Suprapubic skin (tissue), 4 donors: ENCODE results near the gene CPXM1. TPM values are rescaled to one million over a fixed set of nuclear protein-coding genes. Genes with fewer than 3 reads are reported as not detected.
A peak's percentile ranks its signal among the peaks of the same experiment; 100 is the strongest.

Experiments used
- DNase-seq, 2 donors: peaks; one replicate each; pipeline ENCODE4 v3.0.0-alpha.2; 2019; ENCODE audit warnings: low spot score in 2 of 2
- H3K27ac ChIP-seq: fragments of 200-600 bp; sonication (generic); one replicate; pipeline ENCODE4 v1.5.1; 2019
- H3K27me3 ChIP-seq: fragments of 200-600 bp; sonication (generic); one replicate; pipeline ENCODE4 v1.5.1; 2019
- H3K36me3 ChIP-seq: fragments of 200-600 bp; sonication (generic); one replicate; pipeline ENCODE4 v1.5.1; 2019
- H3K4me1 ChIP-seq: fragments of 200-600 bp; sonication (generic); one replicate; pipeline ENCODE4 v1.5.1; 2019
- H3K4me3 ChIP-seq: fragments of 200-600 bp; sonication (generic); one replicate; pipeline ENCODE4 v1.5.1; 2019; ENCODE audit warnings: mild to moderate bottlenecking
- H3K9me3 ChIP-seq: fragments of 200-600 bp; sonication (generic); one replicate; pipeline ENCODE4 v1.5.1; 2019
- EP300 ChIP-seq: sonication (generic); formaldehyde crosslinking; IDR thresholded peaks from one replicate; pipeline ENCODE4 v1.6.1; 2017; ENCODE audit warnings: antibody characterized with exemption
- POLR2A ChIP-seq, 2 donors: fragments of 450-650 bp; IDR thresholded peaks; one replicate each; pipeline ENCODE4 v1.6.1; 2017; ENCODE audit warnings: antibody characterized with exemption in 2 of 2, mild to moderate bottlenecking in 2 of 2, moderate library complexity in 2 of 2
- POLR2AphosphoS5 ChIP-seq, 3 donors: sonication (generic); formaldehyde crosslinking; IDR thresholded peaks; one replicate each; pipeline ENCODE4 v1.6.1; 2017; ENCODE audit warnings: antibody characterized with exemption in 3 of 3
- WGBS: methylation state at CpG from one replicate; pipeline ENCODE4 v1.1.5; 2018; 5-methylcytosine and 5-hydroxymethylcytosine counted together
- total RNA-seq, 4 donors: library from RNA; depleted of rRNA; stranded (reverse); fragments of >200 nt; gene quantifications; one replicate each; pipeline ENCODE4 v1.1.0, GENCODE V29; 2016
- TF ChIP-seq, protein P1 (sequence below), 2 donors: fragments of 200-600 bp in 1 of 2; fragments of 450-650 bp in 1 of 2; sonication (generic) in 1 of 2; IDR thresholded peaks; one replicate each; pipeline ENCODE4 v1.5.1; 2016 to 2019; ENCODE audit warnings: antibody characterized with exemption in 2 of 2, mild to moderate bottlenecking in 1 of 2, moderate library complexity in 1 of 2

Gene CPXM1
- total RNA-seq, 4 donors from 2014 or later = 1.5 to 5.1 (median 3.2) TPM

DNA sequence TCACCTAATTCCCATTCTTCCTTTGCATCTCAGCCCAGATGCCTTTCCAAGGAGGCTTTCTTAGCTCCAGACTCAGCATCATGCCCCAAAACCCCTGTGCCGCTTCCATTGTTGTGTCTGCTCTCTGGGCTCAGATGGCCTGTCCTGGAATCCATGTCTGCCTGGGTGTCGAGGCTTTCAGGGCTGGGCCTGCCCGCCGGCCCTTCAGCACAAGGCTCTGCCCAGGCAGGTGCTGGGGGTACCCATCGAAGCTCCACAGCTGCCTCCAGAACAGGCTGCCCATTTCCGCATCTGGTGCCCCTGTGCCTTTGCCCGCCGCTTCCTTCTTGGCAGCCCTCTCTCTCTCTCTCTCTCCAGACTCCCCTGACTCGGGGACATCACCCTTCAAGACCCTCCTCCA is 1.2 kb downstream of the CPXM1 start:
- H3K27me3 ChIP-seq = peaks cover 70% of the 10 kb centered on the region
- H3K4me3 ChIP-seq = peak overlapping the region; percentile 49
- no peak for TF ChIP-seq POLR2AphosphoS5 (IDR thresholded peaks at IDR 0.05)
- no peak for TF ChIP-seq EP300
- TF ChIP-seq POLR2A (IDR thresholded peaks at IDR 0.05) = no peak
- TF ChIP-seq, protein P1, sequence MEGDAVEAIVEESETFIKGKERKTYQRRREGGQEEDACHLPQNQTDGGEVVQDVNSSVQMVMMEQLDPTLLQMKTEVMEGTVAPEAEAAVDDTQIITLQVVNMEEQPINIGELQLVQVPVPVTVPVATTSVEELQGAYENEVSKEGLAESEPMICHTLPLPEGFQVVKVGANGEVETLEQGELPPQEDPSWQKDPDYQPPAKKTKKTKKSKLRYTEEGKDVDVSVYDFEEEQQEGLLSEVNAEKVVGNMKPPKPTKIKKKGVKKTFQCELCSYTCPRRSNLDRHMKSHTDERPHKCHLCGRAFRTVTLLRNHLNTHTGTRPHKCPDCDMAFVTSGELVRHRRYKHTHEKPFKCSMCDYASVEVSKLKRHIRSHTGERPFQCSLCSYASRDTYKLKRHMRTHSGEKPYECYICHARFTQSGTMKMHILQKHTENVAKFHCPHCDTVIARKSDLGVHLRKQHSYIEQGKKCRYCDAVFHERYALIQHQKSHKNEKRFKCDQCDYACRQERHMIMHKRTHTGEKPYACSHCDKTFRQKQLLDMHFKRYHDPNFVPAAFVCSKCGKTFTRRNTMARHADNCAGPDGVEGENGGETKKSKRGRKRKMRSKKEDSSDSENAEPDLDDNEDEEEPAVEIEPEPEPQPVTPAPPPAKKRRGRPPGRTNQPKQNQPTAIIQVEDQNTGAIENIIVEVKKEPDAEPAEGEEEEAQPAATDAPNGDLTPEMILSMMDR (IDR thresholded peaks at IDR 0.05) = no peak
- H3K4me1 ChIP-seq = peaks cover 24% of the 10 kb centered on the region
- no peak overlapping the region for H3K27ac ChIP-seq
- no peaks in the 10 kb centered on the region for H3K36me3 ChIP-seq
- H3K9me3 ChIP-seq = no peaks in the 10 kb centered on the region
- 61% methylated on average over 9 of the region's 9 CpGs for WGBS
- DNase-seq = no peak

DNA sequence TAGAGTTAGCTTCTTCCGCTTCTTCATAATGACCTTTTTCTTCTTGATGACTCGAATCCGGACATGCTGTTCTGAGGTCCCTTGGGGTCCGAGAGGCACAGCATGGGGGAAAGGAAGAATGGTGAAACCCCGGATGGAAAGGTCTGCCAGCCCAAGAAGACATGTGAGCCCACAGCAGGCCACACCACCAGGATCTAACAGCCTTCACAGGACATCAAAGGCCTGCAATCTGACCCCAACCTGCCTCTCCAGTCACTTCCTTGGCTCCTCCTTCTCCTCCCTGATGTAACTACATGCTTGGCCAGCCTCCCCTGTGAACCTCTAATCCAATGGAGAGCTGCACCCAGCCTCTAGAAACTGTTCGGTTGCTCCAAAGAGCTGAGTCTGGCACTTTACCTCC is 1.6 kb downstream of the CPXM1 start:
- no peak for DNase-seq
- no peak overlapping the region for H3K27ac ChIP-seq
- H3K36me3 ChIP-seq = no peaks in the 10 kb centered on the region
- no peaks in the 10 kb centered on the region for H3K9me3 ChIP-seq
- no peak overlapping the region for H3K4me3 ChIP-seq
- peaks cover 65% of the 10 kb centered on the region for H3K27me3 ChIP-seq
- peaks cover 24% of the 10 kb centered on the region for H3K4me1 ChIP-seq
- 71% methylated on average over 6 of the region's 6 CpGs for WGBS
- TF ChIP-seq, protein P1 (IDR thresholded peaks at IDR 0.05) = no peak
- TF ChIP-seq EP300 (no peak), POLR2AphosphoS5 (IDR thresholded peaks at IDR 0.05) (no peak), POLR2A (IDR thresholded peaks at IDR 0.05) (no peak)

DNA sequence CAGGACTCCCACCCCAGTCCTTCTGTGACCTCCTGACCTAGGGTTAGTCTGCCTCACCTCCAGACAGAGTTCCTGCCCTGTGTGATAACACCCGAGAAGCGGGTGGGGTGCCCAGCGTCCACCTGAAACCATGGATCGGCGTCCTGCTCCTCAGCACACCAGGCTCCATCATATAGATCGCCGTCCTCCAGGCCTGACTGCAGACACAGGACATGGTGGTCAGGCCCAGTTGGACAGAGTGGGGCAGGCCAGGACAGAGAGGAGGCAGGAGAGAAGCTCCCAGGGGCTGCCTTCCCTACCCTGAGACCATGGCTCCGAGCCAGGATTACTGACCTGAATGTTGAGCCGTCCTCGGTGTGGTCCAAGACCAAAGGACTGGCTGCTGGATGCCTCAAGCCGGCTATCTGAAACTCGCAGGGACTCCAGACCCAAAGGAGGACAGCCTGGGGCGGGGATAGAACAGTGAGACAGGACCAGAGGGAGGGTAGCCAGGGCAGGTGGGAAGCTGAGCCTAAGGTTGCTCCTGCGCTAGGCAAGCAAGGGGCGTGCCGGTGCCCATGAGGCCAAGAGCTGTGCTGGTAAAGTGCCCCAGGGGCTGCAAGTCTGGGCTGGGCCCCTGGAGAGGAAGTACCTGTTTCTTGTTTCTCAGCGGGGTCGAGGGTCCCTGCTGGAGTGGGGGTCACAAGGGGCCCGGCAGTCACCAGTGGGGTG is 2.2 kb downstream of the CPXM1 start:
- WGBS = 72% methylated on average over 17 of the region's 19 CpGs
- H3K27ac ChIP-seq = no peak overlapping the region
- peaks cover 59% of the 10 kb centered on the region for H3K27me3 ChIP-seq
- H3K36me3 ChIP-seq = no peaks in the 10 kb centered on the region
- TF ChIP-seq, protein P1 (IDR thresholded peaks at IDR 0.05) = no peak
- TF ChIP-seq POLR2A (IDR thresholded peaks at IDR 0.05) (no peak), EP300 (no peak), POLR2AphosphoS5 (IDR thresholded peaks at IDR 0.05) (no peak)
- H3K4me3 ChIP-seq = no peak overlapping the region
- H3K9me3 ChIP-seq = no peaks in the 10 kb centered on the region
- H3K4me1 ChIP-seq = peaks cover 24% of the 10 kb centered on the region
- no peak for DNase-seq

DNA sequence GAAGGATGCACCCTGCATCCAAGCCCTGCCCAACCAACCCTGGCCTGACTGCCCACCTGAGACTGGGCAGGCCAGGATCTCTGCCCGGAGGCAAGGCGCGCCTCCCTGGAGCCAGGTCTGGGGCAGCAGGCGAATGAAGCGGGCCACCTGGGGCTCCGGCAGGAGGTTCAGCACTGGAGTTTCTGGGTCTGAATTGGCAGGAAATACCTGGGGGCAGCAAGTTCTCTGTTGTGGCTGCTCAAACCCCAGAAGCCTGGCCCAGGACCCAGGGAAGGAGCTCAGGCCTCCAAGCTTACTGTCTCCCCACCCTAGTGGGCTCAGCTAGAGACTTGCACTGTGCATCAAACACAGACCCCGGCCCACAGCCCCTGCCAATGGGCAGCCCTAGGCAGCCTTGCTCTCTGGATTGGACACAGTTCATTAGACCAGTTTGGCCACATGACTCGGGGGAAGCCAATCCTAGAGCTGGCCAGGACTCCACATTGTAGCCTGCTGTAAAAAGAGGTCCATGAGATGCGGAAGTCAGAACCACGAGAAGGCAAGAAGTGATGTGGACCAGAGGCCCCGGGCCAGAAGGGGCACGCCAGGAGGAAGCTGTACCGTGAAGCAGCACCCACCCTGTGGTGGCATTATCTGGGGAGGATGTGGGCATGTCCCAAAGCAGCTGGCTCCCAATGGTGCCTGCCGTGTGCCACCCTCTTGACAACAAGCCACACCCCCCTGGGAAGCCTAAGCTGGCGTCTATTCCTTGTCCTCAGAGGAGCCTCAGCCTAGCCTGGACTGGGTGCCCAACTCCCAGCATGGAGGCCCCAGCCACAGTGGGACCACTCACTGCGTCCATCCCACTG is 3.1 kb downstream of the CPXM1 start:
- H3K36me3 ChIP-seq = no peaks in the 10 kb centered on the region
- peaks cover 56% of the 10 kb centered on the region for H3K27me3 ChIP-seq
- H3K4me3 ChIP-seq = no peak overlapping the region
- H3K9me3 ChIP-seq = no peaks in the 10 kb centered on the region
- TF ChIP-seq, protein P1 (IDR thresholded peaks at IDR 0.05) = no peak
- TF ChIP-seq EP300 (no peak), POLR2A (IDR thresholded peaks at IDR 0.05) (no peak), POLR2AphosphoS5 (IDR thresholded peaks at IDR 0.05) (no peak)
- no peak overlapping the region for H3K27ac ChIP-seq
- peaks cover 24% of the 10 kb centered on the region for H3K4me1 ChIP-seq
- no peak for DNase-seq
- 80% methylated on average over 12 of the region's 16 CpGs for WGBS

DNA sequence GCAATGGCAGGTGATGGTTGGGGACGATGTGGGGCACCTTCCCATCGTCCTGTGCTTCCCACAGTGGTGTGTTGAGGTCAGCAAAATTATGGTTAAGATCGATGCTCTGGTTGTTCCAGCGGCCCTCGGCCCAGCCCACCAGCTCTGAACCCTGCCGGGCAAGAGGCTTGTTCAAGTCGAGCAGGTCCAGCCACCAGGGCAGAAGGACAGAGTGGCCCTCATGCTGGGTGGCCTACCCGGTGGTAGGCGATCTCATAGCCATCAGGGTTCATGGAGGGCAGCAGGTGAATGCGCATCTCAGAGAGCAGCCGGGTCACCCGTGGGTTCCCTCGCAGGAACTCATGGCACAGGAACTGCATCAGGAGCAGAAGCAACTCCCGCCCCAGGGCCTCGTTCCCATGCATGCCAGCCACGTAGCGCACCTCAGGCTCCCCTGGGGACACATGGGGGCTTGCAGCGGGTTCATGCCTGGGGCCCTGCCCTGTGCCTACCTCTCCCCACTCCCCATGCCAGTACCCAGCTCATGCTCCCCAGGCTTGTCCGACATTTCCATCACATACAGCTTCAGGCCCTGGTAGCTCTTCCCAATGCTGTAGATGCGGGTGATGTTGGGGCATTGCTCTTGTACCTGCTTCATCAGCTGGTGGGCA is 4.3 kb downstream of the CPXM1 start:
- TF ChIP-seq POLR2A (IDR thresholded peaks at IDR 0.05) (no peak), EP300 (no peak), POLR2AphosphoS5 (IDR thresholded peaks at IDR 0.05) (no peak)
- TF ChIP-seq, protein P1 (IDR thresholded peaks at IDR 0.05) = no peak
- H3K9me3 ChIP-seq = no peaks in the 10 kb centered on the region
- H3K4me3 ChIP-seq = no peak overlapping the region
- H3K27me3 ChIP-seq = peaks cover 46% of the 10 kb centered on the region
- no peak for DNase-seq
- peaks cover 19% of the 10 kb centered on the region for H3K4me1 ChIP-seq
- WGBS = 100% methylated on average over 4 of the region's 20 CpGs
- no peaks in the 10 kb centered on the region for H3K36me3 ChIP-seq
- H3K27ac ChIP-seq = no peak overlapping the region
